HG02840 (cell line): ENCODE measurements around the gene PCNX1.
"Not testable (repeated sequence)": the region's sequence is repeated elsewhere in the genome, so short reads cannot be mapped to it uniquely, and the experiment has no call there.

Experiments used
- ATAC-seq: cut with Tn5 transposase; IDR thresholded peaks from one replicate; pipeline ENCODE4 v1.9.1; 2021; ENCODE audit warnings: mild to moderate bottlenecking, moderate library complexity, moderate number of reproducible peaks; ENCODE audit not compliant: unreplicated experiment, low FRiP score

Gene PCNX1

GRCh38 chr14:71116568-71117122 is 209.4 kb downstream of the PCNX1 start:
- ATAC-seq: no peak

DNA sequence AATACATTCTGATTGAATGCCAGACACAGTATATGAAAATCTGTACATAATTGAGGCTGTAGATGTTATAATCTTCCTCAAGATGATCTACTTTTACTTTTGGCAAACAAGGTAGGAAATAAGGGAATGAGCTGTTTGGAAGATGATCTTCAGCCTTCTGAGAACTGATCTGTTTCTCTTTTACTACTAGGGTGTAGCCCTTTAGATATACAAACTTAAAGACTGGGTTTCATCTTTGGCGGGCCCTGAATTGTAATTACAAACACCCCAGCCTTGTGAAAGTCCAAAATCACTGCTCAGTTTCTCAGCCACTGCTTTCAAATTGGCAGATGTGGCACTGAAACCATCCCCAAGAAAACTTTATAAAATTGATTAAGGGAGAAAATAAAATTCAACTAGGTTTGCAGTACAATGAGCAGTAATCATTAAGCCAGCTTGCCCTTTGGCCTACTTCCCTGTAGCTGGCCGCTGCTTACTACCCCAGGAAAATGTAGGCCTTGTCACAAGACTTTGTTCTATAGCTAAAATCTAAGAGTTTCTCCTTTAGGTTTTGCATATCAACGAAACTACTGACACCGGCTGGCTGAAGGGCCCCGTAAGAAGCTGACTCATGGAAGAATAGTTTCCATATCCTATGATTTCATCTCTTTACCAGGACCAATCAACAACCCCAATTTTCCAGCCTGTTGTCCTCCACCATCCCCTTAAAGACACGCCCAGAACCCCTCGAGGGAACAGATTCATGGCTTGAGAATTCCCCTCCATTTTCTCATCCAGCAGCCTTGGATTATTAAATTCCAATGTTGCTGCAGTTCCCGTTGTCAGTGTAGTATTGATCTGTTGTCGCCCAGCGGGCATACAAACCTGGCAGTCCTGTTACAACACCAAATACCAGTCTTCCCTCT is 210.8 kb downstream of the PCNX1 start:
- no peak for ATAC-seq

DNA sequence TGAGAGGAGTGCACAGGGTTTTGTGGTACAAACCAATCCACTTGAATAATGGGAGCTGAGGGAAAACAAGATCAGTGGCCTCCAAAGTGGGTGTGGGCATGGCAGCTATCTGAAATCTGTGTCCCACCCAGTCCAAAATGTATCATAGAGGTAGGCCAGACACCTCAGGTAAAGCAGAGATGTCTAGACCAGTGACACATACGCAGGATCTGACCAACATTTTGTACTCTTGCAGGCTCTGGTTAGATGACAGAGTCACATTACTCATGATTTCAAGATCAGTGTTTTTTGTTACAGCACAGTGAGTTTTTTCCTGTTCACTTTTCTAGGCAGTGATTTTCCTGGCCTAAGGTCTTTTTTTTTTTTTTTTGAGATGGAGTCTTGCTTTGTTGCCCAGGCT is 211.8 kb downstream of the PCNX1 start:
- ATAC-seq: no peak

GRCh38 chr14:71119832-71120231 is 212.6 kb downstream of the PCNX1 start:
- no peak for ATAC-seq

DNA sequence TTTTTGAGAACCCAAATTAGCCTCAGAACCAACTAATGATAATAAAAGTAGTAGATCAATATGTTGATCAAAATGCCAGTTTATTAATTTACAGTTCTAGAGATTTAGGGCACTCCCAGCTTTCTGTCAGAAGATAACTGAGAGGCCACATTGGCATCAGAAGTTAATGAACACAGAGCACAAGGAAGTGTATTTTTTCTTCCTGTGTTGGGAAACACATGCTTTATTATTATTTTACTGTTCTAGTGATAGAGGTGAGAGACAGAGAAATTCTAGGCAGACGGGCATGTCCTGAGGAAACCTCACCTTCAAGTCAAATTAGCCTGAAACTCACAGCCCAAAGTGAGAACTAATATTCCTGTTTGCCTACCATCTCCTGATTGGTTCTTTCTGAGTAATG is 213.7 kb downstream of the PCNX1 start:
- ATAC-seq: no peak

DNA sequence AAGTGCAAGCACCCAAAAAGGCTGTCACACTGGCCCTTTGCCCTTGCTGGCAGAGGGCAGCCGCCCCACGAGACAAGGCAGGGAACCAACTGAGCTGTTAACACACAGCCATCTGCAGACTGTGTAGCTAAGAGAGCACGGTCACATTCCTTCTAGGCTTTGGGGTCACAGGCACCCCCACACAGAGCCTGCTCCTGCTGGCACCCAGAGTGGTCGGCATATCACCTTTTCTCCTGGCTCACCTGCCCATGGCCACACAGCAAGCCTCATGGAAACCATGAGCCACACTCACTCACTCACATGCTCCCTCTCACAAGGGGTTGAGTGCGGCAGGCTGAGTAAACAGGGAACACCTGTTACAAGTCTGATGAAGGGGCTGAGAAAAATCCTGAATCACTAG is 214.5 kb downstream of the PCNX1 start:
- no peak for ATAC-seq

GRCh38 chr14:71122866-71123565 is 215.8 kb downstream of the PCNX1 start:
- ATAC-seq: no peak

DNA sequence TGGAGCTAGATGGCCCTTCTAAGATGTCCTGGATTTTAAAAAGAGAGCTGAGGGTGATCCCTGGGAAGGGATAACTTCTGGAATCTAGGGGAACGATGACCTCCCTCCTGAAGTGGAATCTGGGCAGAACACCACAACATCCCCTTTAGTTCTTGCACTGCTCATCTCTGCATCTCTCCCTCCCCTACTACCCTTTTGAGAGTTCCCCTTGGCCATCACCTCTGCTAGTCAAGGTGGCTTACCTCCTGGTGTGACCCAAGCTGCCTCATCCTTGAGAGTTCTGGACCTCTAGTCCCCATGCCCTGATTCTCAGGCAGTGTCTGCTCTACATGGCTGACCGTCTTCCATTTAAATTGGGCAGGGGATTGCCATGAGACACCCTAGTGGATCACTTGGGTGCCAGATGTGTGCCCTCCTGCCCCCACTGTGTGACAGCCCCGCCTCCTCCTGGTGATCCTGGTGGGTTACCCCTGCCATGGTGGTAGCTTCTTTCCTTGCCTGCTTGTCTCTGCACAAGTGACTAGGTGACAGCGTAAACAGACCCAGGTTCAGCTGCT is 216.4 kb downstream of the PCNX1 start:
- no peak for ATAC-seq

DNA sequence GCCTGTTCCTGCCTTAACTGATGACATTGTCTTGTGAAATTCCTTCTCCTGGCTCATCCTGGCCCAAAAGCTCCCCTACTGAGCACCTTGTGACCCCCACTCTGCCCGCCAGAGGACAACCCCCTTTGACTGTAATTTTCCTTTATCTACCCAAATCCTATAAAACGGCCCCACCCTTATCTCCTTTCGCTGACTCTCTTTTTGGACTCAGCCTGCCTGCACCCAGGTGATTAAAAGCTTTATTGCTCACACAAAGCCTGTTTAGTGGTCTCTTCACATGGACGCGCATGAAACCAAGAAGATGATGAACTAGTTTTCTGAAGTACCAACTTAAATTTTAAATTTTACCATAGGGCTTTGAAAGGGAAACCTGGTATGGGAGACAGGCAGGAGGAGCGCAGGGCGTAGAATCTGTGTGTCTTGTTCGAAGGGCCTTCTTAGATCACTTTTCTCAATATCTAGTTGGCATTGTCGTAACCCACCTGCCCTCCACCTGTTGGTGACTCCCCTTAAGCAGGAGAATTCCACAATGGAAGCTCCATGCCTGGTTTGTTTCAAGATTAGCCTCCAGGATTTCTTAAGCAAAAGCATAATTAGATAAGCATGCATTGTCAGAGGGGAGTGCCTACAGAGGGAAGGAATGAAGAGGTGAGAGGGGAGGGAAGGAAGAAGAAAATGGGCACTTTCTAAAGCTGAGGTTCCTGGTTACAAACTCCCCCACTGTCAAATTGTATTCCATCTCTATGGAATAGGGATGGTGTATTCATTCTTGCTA is 222.6 kb downstream of the PCNX1 start:
- not testable (repeated sequence) for ATAC-seq

- ATAC-seq: no peak
These were observed 223.4 kb downstream of the PCNX1 start for GRCh38 chr14:71130491-71131179.

DNA sequence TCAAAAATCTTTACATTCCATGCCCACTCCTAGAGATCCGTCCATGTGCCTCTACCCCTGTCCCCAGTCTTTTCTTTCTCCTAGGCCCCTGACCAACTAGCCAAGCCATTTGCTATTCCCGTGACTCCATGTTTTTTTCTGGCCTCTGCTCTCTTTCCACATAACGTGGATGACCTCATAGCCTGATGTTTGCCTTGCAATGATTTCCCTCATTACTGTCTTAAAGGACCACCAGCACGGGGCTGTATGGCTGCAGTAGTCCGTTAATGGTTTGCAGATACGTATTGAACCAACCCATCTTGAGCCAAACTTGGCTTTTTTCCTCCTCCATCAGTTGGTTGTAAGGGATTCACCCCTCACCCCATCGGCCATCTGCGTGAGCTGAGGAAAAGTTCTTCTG is 226.0 kb downstream of the PCNX1 start:
- no peak for ATAC-seq

- no peak for ATAC-seq
These were observed 228.2 kb downstream of the PCNX1 start for GRCh38 chr14:71135496-71135895.

DNA sequence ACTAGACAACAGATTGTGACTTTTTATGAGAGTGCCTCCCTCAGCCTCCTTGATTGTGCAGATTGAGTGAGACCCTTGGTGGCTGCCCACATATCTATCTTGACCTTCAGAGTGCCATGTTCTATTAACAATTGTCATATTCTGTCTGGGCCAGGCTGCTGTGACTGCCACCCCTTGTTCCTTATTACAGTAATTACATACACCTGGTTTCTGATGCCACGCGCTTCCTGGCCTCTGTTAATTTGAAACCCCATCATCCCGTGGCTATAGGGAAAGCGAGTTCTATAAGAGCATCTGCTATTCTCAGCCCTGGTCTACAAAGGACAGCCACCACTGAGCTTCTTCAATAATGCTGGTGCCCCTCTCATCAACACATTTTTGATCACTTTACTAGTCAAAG is 228.7 kb downstream of the PCNX1 start:
- ATAC-seq: no peak

DNA sequence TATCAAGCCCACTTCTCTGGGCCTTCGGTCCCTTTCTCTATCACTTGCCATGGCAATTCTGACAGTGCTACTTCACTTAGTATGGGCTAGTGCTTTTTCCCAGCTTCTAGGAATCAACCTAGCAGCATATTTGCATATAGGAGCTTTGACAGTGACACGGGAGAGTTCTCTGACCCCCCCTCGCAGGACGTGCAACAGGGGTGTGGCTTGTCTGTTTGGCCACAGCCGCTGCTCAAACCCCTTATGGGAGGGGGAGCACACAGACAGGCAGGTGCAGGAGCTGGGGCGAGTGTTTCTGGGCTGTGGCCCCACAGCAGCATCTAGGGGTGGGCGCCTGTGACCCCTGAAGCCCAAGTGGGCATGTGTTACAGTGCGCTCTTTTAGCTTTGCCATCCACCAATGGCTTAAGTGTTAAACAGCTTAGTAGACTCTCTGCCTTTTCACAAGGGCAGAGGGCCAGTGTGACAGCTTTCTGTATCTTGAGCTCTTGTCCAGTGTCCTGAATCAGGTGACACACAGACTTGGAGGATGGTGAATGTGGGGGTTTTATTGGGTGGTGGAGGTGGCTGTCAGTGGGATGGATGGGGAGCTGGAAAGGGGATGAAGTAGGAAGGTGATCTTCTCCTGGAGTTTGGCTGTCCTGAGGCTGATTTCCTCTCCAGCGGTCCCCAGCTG is 229.3 kb downstream of the PCNX1 start:
- no peak for ATAC-seq

DNA sequence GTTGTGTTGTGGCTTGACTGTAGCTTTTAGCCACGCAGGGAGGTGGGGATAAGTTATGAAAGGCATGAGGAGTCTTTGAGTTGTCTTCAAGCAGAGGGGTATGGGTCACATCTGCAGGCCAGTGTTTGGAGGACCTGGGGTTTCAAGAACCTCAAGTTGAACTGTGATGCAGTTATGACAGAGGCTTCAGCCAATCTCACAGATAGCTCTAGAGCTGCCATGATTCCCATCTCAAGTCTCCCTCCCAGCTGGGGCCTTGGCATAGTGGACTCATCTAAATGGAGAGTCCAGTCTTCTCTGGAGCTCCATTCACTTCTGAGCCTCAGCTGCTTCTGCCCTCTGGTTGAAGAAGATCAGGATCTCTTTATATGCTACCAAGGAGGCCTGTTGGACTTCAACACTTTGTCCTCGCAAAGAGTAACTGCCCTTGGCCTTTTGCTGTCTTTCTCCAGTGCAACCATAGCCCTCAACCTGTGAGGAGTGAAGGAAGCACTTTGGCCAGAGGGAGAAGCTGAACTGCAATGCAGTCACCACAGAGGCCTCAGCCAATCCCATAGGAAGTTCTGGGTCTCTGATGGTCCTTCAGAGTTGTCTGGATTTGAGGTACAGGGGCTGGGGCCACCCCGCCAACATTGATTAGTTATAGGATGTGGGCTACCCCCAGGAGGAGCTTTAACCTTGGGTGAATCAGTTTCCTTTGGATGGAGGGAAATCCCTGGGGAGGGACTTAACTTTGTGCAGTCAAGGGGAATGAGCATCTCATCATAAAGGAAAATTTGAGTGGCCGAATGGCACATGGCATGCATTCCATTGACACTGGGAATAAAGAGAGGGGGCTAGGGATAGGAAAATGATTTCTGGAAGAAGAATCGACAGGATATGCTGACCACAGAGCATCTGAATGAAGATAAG is 230.5 kb downstream of the PCNX1 start:
- no peak for ATAC-seq

DNA sequence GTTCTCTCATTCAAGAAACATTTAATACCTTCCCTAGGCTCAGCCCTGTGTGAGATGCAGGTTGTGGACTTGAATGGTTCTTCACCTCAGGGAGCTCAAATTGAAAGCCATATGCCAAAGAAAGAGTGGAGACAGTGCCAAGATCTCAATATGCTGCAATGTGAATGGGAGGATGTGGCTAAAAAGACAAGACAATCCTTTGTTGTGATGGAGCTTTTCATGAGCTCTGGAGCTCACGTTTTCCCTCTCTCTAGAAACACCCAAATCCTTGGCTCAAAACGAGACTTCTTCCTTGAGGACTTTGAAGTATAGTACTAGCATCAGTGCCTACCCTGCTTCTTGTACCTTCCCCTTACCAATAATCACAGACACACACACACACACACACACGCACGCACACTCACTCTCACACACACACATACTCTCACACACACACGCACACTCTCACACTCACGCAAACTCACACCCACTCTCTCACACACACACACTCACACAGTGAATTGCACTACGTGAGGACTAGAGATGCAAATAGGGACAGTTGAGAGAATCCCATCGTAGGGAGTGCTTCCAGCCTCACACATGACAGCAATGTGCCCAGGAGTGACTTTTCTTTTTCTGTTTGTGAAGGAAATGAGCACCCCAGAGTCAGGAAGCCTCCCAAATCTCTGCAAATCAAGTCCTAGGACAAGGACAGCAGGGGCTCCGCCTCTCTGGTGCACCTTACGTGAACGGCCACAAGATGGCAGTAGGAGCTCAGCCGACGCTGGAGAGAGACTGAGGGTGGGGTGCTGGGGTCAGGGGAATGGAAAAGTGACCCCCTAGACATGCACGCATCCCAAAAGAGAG is 231.4 kb downstream of the PCNX1 start:
- ATAC-seq: no peak

- ATAC-seq: no peak
These were observed 232.2 kb downstream of the PCNX1 start for GRCh38 chr14:71139294-71139946.
